Suppressor macrophage treated with lipopolysaccharide for 4 hours (primary cell): ENCODE data around the gene IGSF23.
"Not testable (repeated sequence)": the region's sequence is repeated elsewhere in the genome, so short reads cannot be mapped to it uniquely, and the experiment has no call there.

Experiments used
- DNase-seq: peaks from one replicate; pipeline ENCODE4 v3.0.0-alpha.2; 2020

Gene IGSF23

DNA sequence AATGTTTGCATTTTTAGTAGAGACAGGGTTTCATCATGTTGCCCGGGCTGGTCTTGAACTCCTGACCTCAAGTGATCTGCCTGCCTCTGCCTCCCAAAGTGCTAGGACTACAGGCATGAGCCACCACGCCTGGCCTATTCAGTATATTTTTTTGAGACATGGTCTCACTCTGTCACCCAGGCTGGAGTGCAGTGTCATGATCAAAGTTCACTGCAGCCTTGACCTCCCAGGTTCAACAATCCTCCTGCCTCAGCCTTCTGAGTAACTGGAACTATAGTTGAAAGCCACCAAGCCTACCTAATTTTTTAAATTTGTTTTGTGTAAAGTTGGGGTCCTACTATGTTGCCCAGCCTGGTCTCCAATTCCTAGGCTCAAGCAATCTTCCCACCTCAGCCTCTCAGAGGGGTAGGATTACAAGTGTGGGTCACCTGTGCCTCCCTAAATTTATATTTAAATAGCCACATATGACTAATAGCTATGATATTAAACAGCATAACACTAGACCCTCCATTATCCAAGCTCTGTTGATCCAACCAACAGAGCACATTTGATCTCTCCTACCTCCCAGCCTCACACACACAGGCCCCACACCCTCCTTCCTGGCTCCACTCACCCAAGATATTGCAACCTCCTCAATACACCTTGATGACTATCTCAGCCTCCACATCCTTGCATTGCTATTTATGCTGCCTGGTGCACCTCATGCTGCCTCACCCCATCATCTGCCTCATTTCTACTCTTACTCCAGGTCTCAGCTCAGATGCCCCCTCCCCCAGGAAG lies 55.8 kb downstream of the IGSF23 start:
- DNase-seq, result no peak

DNA sequence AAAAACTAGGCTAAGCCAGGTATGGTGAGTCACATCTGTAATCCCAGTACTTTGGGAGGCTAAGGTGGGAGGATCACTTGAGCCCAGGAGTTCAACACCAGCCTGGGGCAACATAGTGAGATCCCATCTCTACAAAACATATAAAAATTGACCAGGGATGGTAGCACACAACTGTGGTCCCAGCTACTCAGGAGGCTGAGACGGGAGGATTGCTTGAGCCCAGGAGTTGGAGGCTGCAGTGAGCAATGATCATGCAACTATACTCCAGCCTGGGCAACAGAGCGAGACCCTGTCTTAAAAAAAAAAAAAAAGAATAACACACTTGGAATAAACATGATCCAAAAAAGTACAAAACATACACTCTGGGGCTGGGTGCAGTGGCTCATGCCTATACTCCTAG lies 56.7 kb downstream of the IGSF23 start:
- not testable (repeated sequence) for DNase-seq

- DNase-seq, result no peak
Measured at GRCh38 chr19:44671400-44671799, 58.0 kb downstream of the IGSF23 start, which contains the start of gene CEACAM19. Gene CEACAM19, plus strand, starts transcription at chr19:44671482. Its CDS starts 450 bp downstream, at chr19:44671932.

GRCh38 chr19:44672226-44672625 lies 58.9 kb downstream of the IGSF23 start:
- DNase-seq, result no peak

DNA sequence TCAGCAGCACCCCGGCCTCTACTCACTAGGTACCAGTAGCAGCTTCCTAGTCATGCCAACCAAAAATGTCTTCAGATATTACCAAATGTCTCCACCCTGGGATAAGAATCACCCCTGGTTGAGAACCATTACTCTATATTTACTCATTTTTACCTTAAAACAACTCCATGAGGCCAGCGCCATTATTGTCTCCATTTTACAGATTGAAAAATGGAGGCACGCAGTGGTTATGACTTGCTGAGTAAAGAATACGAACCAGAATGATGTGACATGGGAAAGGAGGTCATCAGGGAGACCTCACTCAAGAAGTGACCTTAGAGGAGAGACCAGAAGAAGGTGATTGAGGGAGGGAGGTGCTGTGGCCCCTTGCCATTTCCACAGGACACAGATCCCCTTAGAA lies 60.1 kb downstream of the IGSF23 start:
- no peak for DNase-seq

- no peak for DNase-seq
Measured at GRCh38 chr19:44675521-44675920, 62.2 kb downstream of the IGSF23 start.

- DNase-seq, result peak; percentile 26
Measured at GRCh38 chr19:44677019-44677811, 63.9 kb downstream of the IGSF23 start.

DNA sequence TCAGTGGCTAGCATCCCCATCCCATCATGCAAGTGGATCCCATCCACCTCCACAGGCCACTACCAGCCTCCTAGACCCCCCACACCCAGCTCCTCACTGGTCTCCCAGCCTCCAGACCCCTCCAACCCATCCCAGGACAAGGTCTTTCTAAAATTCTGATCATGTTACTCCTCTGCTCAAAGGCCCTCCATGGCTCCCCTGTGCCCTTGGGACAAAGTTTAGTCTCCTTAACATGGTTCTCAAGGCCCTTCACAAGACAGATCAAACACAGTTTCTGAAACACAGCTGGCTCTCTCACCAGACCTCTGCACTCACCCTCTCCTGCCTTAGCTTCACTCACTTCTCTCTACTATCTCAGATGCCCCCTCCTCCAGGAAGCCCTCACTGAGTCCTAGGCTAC lies 67.2 kb downstream of the IGSF23 start:
- no peak for DNase-seq

DNA sequence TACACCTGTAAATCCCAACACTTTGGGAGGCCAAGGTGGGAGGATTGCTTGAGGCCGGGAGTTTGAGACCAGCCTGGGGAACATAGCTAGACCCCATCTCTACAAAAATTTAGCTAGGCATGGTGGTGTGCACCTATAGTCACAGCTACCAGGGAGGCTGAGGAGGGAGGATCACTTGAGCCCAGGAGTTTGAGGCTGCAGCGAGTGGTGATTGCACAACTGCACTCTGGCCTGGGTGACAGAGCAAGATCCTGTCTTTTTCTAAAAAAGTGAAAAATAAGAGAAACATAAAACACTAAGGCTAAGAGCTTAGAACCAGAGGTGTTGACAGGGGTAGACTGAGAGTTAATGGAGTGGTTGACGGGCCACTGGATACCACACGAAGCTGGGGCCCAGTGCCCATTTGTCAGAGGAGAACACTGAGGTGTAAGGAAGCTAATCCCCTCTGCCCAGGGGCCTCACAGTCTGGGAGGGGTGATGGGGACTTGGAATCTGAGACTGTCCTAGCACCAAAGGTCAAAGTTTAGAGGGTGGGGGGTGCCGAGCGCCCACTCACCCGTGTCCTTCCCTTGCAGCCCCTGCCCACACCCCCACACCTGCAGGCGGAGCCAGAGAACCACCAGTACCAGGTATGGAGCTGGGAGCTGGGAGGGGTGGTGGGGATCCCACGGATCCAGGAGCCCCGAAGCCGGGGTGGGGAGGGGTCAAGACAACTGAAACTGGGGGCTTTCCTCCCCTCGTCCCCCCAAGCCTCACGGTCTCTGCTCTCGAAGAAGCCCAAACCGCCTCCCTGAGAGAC lies 68.8 kb downstream of the IGSF23 start:
- no peak for DNase-seq

DNA sequence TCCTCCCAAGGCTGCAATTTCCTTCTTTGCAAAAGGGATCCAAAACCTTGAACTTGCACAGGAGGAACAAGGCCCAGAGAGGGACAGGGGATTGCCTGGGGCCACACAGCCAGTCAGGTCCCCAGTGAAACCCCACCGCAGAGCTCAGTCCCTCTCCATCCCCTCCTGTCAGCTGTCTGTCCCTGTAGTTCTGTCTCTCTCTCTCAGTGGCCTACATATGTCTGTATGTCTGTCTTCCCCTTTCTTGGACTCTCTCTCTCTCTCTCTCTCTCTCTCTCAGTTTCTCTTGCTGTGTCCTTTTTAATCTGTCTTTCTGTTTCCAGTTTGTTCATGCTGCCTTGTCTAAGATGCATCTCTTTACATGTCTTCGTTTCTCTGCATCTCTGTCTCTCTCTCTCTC lies 69.4 kb downstream of the IGSF23 start:
- peak; percentile 44 for DNase-seq

- DNase-seq, result no peak
Measured at GRCh38 chr19:44683434-44684210, 70.3 kb downstream of the IGSF23 start.

DNA sequence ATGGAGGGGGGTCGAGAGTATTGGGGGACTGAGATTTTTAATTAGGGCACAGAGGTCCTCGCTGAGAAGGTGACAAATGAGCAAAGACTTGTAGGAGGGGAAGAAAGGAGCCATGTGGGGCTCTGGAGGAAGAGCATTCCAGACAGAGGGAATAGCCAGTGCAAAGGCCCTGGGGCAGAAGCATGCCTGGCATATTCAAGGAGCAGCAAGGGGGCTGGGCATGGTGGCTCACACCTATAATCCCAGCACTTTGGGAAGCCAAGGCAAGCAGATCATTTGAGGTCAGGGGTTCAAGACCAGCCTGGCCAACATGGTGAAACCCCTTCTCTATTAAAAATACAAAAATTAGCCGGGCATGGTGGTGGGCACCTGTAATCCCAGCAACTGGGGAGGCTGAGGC lies 71.0 kb downstream of the IGSF23 start:
- not testable (repeated sequence) for DNase-seq

DNA sequence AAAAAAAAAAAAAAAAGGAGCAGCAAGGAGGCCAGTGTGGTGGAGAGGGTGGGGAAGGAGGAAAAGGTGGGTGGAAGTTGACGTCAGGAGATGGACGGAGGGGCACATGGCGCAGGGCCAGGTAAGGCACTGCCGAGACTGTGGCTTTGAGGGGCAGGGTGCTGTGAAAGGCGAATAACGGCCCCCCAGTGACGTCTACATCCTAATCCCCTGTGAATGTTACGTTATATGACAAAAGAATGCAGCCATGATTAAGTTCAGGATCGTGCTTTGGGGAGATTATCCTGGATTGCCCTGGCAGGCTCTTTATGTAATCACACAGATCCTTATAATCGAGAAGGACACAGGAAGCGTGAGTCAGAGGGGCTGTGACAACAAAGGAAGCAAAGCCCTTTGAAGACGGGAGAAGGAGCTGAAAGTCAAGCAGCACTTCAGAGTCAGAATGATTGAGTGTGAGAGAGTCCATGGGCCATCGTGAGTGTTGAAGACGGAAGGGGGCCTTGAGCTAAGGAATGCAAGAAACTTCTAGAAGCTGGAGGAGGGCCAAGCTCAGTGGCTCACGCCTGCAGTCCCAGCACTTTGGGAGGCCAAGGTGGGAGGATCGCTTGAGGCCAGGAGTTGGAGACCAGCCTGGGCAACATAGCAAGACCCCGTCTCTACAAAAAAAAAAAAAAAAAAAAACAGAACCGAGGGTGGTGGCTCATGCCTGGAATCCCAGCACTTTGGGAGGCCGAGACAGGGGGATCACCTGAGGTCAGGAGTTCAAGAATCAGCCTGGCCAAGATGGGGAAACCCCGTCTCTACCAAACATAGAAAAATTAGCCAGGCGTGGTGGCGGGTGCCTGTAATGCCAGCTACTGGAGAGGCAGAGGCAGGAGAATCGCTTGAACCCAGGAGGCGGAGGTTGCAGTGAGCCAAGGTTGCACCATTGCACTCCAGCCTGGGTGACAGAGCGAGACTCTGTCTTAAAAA lies 71.8 kb downstream of the IGSF23 start:
- peak; percentile 88 for DNase-seq

DNA sequence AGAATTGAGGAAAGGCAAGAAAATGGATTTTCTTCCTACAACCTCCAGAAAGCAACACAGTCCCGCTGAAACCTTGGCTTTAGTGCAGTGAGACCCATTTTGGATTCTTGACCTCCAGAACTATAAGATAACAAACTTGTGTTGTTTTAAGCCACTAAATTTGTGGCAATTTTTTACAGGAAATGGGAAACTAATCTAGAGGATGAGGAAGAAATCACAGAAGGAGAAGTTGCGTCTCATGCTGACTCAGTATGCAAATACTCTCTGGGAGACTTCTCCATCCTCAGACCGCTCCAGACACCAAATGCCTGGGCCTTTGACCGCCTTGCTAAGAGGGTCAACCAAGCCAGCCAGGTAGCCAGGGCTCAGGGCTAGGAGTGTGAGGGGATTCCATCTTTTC lies 72.5 kb downstream of the IGSF23 start:
- peak; percentile 89 for DNase-seq
